ENCODE data around the gene MROH8. TPM values are rescaled to one million over a fixed set of nuclear protein-coding genes. Genes with fewer than 3 reads are reported as not detected.

The MROH8 gene
- total and polyA plus RNA-seq, 2 of the 13 experiments (the other 11 are each of a cell fraction or from before 2014, with no cell fraction given) = 2.6 to 5.5 TPM

- intact Hi-C loops (cut with micrococcal nuclease; ENCODE audit: unreplicated experiment) = no loop called here
- no peak overlapping the region for H3K4me2 ChIP-seq (ENCODE audit: low read depth, low read length)
- peaks cover 93% of the 10 kb centered on the region for H3K79me2 ChIP-seq (ENCODE audit: insufficient read depth, low read length)
- peaks cover 43% of the 10 kb centered on the region for H3K4me1 ChIP-seq (ENCODE audit: insufficient read depth, low read length)
- H3K36me3 ChIP-seq (replicated peaks in 1 of 2; ENCODE audit: control insufficient read depth in 1 of 2, insufficient read depth in 2 of 2, low read length in 2 of 2) = peaks cover 38 to 73% of the 10 kb centered on the region in 2 experiments
- CTCF ChIA-PET (ENCODE audit: low intra/inter-chr PET ratio, low total read pairs) = no interaction called here
- H3K27me3 ChIP-seq (ENCODE audit: control insufficient read depth in 1 of 2, insufficient read depth in 2 of 2, low read length in 2 of 2) = no peaks in the 10 kb centered on the region
- DNase-seq (ENCODE audit: low spot score) (no peak), ATAC-seq (no peak), FAIRE-seq (no peak)
- no peak overlapping the region for H3K27ac ChIP-seq (ENCODE audit: extremely low read length, insufficient read depth, low read length)
- WGBS (ENCODE audit: low lambda C conversion rate) = 97% methylated on average over 5 of the region's 5 CpGs
- no peak overlapping the region for H3K9ac ChIP-seq (ENCODE audit: insufficient read depth, low read depth, low read length)
- no peak overlapping the region for H2AFZ ChIP-seq (ENCODE audit: low read length)
- TF ChIP-seq ZNF121 (CRISPR knock-in tag; IDR thresholded peaks at IDR 0.05) (0 out of 2 replicates have a peak, but pooled peaks have one; percentile 43), MAFK (conservative IDR thresholded peaks at IDR 0.05 in 1 of 2, IDR thresholded peaks at IDR 0.05 in 1 of 2; ENCODE audit: low read length in 2 of 2) (0 out of 4 replicates have a peak, but pooled peaks of 1 of the 2 experiments have one; percentile 7), CEBPG (CRISPR knock-in tag; IDR thresholded peaks at IDR 0.05) (no peak), ATAD3A (CRISPR knock-in tag; IDR thresholded peaks at IDR 0.05) (0 out of 2 replicates have a peak, but pooled peaks have one; percentile 53), ZNF232 (CRISPR knock-in tag; IDR thresholded peaks at IDR 0.05; ENCODE audit: borderline replicate concordance) (no peak)
- in situ Hi-C loops (cut with HindIII; ENCODE audit: extremely low pct_ligation_motif_present, low pct_unique_long_range_greater_than_20kb) = no loop called here
- POLR2A ChIA-PET = interaction anchor here (1.4 kb wide), 1 partner anchor 10 kb away, joined by 4 read pairs; no protein-coding TSS in a partner anchor
- H3K4me3 ChIP-seq (replicated peaks in 1 of 3; ENCODE audit: insufficient read depth in 1 of 3, low read depth in 2 of 3, low read length in 3 of 3) = no peak overlapping the region
- no peaks in the 10 kb centered on the region for H3K9me3 ChIP-seq (ENCODE audit: low read length)
- peaks cover 46% of the 10 kb centered on the region for H4K20me1 ChIP-seq (ENCODE audit: insufficient read depth, low read length)
- BruUV-seq (replicated peaks) = no TSS peak
Measured at GRCh38 chr20:37185686-37186085, 6.3 kb upstream of the MROH8 start.

- DNase-seq (ENCODE audit: low spot score) (peak; percentile 59), ATAC-seq (no peak), FAIRE-seq (no peak)
- in situ Hi-C loops (cut with HindIII; ENCODE audit: extremely low pct_ligation_motif_present, low pct_unique_long_range_greater_than_20kb) = no loop called here
- WGBS (ENCODE audit: low lambda C conversion rate) = 4% methylated on average over 15 of the region's 15 CpGs
- Histone ChIP-seq H2AFZ (ENCODE audit: low read length) (no peak overlapping the region), H3K9me3 (ENCODE audit: low read length) (no peaks in the 10 kb centered on the region), H3K4me1 (ENCODE audit: insufficient read depth, low read length) (peaks cover 50% of the 10 kb centered on the region), H4K20me1 (ENCODE audit: insufficient read depth, low read length) (peaks cover 38% of the 10 kb centered on the region), H3K9ac (ENCODE audit: insufficient read depth, low read depth, low read length) (peak overlapping the region; percentile 99), H3K27ac (ENCODE audit: extremely low read length, insufficient read depth, low read length) (peak overlapping the region; percentile 95), H3K4me2 (ENCODE audit: low read depth, low read length) (peak overlapping the region; percentile 96), H3K36me3 (replicated peaks in 1 of 2; ENCODE audit: control insufficient read depth in 1 of 2, insufficient read depth in 2 of 2, low read length in 2 of 2) (peaks cover 11 to 26% of the 10 kb centered on the region in 2 experiments), H3K27me3 (ENCODE audit: control insufficient read depth in 1 of 2, insufficient read depth in 2 of 2, low read length in 2 of 2) (no peaks in the 10 kb centered on the region; a peak in 1 of 5 replicates), H3K79me2 (ENCODE audit: insufficient read depth, low read length) (peaks cover 62% of the 10 kb centered on the region), H3K4me3 (replicated peaks in 1 of 3; ENCODE audit: insufficient read depth in 1 of 3, low read depth in 2 of 3, low read length in 3 of 3) (peak overlapping the region; percentile 77 to 94 (median 89))
- intact Hi-C loops (cut with micrococcal nuclease; ENCODE audit: unreplicated experiment) = loop anchor here (1.0 kb wide), 1 partner anchor 12 kb away; no protein-coding TSS in a partner anchor
- BruUV-seq (replicated peaks) = TSS peak; percentile 66
- ChIA-PET POLR2A (interaction anchor here (0.9 to 2.5 kb wide), 15 partner anchors 8 to 501 kb away, joined by 3 to 36 read pairs (median 8); partner anchors contain the start of genes BLCAP, RBL1 and SRC), CTCF (ENCODE audit: low intra/inter-chr PET ratio, low total read pairs) (interaction anchor here (1.4 kb wide), 1 partner anchor 12 kb away, joined by 3 read pairs; no protein-coding TSS in a partner anchor)
- TF ChIP-seq ZNF784 (CRISPR knock-in tag; IDR thresholded peaks at IDR 0.05; ENCODE audit: borderline replicate concordance) (0 out of 2 replicates have a peak, but pooled peaks have one; percentile 17), ARID2 (CRISPR knock-in tag; IDR thresholded peaks at IDR 0.05; ENCODE audit: borderline replicate concordance) (peak; percentile 6; the same call in 1 of the 2 replicates), HMG20A (CRISPR knock-in tag; IDR thresholded peaks at IDR 0.05; ENCODE audit: borderline replicate concordance) (no peak), SAP130 (CRISPR knock-in tag; IDR thresholded peaks at IDR 0.05; ENCODE audit: low read depth) (peak; percentile 57; the same call in 1 of the 2 replicates), JUND (CRISPR knock-in tag; IDR thresholded peaks at IDR 0.05) (0 out of 2 replicates have a peak, but pooled peaks have one; percentile 14), AKAP8 (CRISPR knock-in tag; IDR thresholded peaks at IDR 0.05) (peak; percentile 53; the same call in 1 of the 2 replicates), MXI1 (IDR thresholded peaks at IDR 0.05; ENCODE audit: borderline replicate concordance, low read depth, low read length) (peak; percentile 42; the same call in 1 of the 3 replicates), ZBTB25 (CRISPR knock-in tag; IDR thresholded peaks at IDR 0.05) (0 out of 2 replicates have a peak, but pooled peaks have one; percentile 2), STAG1 (CRISPR knock-in tag; IDR thresholded peaks at IDR 0.05) (no peak), GLI4 (CRISPR knock-in tag; IDR thresholded peaks at IDR 0.05; ENCODE audit: borderline replicate concordance) (peak; percentile 12; the same call in 1 of the 2 replicates), SKI (IDR thresholded peaks at IDR 0.05; ENCODE audit: partially characterized antibody) (no peak)
Measured at GRCh38 chr20:37179683-37180524, 556 bp upstream of the MROH8 start.

All from HepG2 (cell line).